HG02623 (cell line): ENCODE results near the gene MRPL37.
"Not testable (repeated sequence)": the region's sequence is repeated elsewhere in the genome, so short reads cannot be mapped to it uniquely, and the experiment has no call there.

Experiments used
- ATAC-seq: cut with Tn5 transposase; IDR thresholded peaks from one replicate; pipeline ENCODE4 v1.9.1; 2021; ENCODE audit warnings: moderate library complexity; ENCODE audit not compliant: unreplicated experiment

Gene MRPL37

DNA sequence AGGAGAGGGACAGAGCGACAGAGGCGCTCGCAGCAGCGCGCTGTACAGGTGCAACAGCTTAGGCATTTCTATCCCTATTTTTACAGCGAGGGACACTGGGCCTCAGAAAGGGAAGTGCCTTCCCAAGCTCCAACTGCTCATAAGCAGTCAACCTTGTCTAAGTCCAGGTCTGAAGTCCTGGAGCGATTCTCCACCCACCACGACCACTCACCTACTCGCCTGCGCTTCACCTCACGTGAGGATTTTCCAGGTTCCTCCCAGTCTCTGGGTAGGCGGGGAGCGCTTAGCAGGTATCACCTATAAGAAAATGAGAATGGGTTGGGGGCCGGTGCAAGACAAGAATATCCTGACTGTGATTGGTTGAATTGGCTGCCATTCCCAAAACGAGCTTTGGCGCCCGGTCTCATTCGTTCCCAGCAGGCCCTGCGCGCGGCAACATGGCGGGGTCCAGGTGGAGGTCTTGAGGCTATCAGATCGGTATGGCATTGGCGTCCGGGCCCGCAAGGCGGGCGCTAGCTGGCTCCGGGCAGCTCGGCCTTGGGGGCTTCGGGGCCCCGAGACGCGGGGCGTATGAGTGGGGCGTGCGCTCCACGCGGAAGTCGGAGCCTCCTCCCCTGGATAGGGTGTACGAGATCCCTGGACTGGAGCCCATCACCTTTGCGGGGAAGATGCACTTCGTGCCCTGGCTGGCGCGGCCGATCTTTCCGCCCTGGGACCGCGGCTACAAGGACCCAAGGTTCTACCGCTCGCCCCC lies at the start of gene MRPL37, which contains the start of gene CYB5RL:
MRPL37 (plus strand) TSS at position 403 of the 754 bp plus-strand sequence; CDS start at position 480, 77 bp downstream.
CYB5RL (minus strand) TSS at position 266 of the 754 bp plus-strand sequence. CDS start 4,414 bp downstream, outside the sequence.
- ATAC-seq, result peak; percentile 96

- no peak for ATAC-seq
These were observed 49.0 kb upstream of the MRPL37 start for GRCh38 chr1:54151013-54151412.

DNA sequence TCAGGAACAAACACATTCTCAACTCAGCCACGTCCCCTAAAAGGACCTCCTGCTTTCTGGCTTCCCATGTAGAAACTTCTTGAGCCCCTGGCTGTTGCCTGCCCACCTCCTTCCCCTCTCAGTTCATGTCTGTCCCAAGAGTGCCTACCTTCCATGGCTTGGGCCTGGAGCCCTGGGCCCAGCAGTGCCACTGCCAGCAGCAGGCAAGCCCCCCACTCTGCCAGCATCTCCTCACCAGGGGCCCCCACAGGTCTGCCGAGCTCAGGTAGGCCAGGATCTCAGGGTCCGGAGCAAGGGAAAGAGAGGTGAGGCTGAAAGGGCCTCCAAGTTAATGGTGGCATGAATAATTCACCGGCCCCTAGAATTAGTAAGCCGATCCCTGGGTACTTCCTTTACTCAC lies 47.3 kb upstream of the MRPL37 start, which contains the start of gene CDCP2:
CDCP2 (minus strand) TSS at position 305 of the 400 bp plus-strand sequence; CDS start at position 227, 78 bp downstream.
- no peak for ATAC-seq

DNA sequence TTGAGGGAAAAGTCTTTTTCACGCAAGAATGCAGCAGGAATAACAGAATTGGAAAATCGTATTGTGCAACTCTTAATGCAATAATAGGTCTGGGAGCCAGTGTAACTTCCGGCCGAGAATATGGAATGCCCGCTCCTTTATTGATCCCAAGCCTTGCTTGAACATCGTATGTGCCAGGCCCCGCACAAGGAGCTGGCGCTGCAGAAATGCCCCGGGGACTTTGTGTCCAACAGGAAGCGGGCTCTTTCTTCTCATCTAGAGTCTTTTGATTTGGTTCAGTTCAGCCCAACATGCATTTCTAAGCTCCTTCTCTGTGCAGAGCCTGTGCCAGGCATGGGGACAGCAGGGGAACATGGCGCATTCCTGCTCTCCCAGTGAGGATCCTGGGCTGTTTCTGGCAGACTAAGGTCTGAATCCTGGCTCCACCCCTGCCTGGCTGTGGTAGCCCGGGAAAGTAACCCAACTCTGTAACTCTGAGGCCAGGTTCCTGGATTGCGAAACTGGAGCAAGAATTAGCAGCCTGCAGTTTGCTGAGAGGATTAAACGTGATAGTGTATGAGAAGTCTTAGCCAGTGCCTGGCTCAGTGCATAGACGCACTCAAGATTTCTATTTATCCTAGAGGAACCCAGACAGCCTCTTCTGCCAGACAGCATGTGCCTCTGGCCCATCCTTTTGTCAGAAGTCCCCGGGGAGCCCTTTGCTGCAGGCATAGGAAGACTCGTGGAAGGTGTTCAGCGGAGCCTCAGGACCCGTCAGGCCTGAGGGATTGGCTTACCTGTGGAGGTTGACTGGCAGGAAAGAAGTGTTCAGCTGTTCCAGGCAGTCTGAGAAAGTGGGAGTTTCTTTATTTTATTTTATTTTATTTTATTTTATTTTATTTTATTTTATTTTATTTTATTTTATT lies 46.2 kb upstream of the MRPL37 start:
- ATAC-seq, result no peak

GRCh38 chr1:54156201-54156600 lies 43.8 kb upstream of the MRPL37 start:
- no peak for ATAC-seq

GRCh38 chr1:54156986-54157385 lies 43.0 kb upstream of the MRPL37 start:
- ATAC-seq, result no peak

DNA sequence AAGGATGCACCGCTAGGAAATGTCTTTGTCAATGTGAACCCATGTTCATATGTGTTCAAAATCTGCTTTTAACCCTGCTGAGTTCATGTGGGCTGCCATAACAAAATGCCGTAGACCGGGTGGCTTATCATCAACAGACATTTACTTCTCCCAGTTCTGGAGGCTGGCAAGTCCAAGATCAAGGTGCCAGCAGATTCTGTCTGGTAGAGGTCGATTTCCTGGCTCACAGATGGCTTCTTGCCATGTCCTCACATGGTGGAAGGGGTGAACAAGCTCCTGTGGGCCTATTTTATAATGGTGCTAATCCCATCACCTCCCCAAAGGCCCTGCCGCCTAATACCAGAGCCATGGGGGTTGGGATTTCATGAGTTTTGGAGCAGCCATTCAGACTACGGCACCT lies 42.6 kb upstream of the MRPL37 start:
- no peak for ATAC-seq

GRCh38 chr1:54158071-54158470 lies 41.9 kb upstream of the MRPL37 start:
- ATAC-seq, result no peak

GRCh38 chr1:54159733-54160316 lies 40.1 kb upstream of the MRPL37 start:
- ATAC-seq, result no peak

GRCh38 chr1:54160351-54160750 lies 39.6 kb upstream of the MRPL37 start:
- ATAC-seq, result no peak

- ATAC-seq, result no peak
These were observed 38.3 kb upstream of the MRPL37 start for GRCh38 chr1:54161495-54162168.

- ATAC-seq, result no peak
These were observed 36.9 kb upstream of the MRPL37 start for GRCh38 chr1:54163051-54163450.

DNA sequence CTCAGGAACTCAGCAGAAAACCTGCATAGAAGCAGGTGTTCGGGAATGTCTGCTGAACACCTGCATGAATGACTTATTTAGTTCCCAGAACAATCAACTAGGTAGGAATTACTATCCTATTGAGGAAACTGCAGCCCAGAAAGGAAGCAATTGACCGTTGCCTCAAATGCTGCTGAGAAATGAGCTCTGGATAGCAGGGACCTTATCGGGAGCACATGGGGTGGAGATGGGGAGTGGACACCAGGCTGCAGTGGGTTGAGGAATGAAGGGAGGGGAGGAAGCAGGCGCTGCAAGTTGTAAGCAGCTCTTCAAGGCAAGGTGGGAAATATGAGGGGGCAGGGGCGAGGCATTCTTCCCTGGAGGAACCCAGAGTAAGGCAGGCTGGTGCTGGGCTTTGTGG lies 36.4 kb upstream of the MRPL37 start:
- no peak for ATAC-seq

GRCh38 chr1:54165146-54165545 lies 34.8 kb upstream of the MRPL37 start:
- ATAC-seq, result no peak

DNA sequence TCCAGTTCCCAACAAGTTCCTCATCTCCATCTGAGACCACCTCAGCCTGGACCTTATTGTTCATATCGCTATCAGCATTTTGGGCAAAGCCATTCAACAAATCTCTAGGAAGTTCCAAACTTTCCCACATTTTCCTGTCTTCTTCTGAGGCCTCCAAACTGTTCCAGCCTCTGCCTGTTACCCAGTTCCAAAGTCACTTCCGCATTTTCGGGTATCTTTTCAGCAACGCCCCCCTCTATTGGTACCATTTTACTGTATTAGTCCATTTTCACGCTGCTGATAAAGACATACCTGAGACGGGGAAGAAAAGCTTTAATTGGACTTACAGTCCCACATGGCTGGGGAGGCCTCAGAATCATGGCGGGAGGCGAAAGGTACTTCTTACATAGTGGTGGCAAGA lies 33.6 kb upstream of the MRPL37 start:
- ATAC-seq, result not testable (repeated sequence)

DNA sequence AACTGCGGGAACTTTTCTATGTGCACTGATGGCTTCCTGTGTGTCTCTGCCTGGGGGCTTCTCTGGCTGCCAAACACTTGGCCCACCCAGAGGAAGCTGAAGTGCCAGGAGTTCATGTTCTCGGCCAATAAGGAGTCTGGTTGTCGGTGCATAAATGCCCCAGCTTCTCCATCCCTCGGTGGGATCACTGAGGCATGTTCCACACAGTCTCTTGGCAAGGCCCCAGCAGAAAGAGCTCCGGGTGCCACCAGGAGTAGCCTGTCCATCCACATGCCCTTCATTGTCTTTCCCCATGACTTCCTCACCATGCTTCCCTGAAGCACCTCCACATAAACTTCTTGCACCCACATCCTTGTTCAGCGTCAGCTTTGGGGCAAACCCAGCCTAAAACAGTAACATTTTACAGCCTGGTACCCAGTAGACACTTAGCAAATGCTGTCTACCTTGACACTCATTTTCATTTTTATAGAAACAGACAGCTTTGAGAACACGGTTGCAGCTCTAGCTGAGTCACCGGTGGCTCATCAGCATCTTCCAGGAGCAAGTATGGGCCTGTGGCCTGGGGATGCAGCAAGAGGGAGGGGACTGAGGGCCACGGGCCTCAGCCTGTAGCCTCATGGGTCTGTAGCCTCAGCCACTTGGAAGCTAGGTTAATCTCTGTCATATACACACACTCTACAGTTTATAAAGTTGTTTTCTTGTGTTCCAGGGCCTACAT lies 32.4 kb upstream of the MRPL37 start:
- no peak for ATAC-seq

GRCh38 chr1:54168206-54168965 lies 31.6 kb upstream of the MRPL37 start:
- ATAC-seq, result no peak

GRCh38 chr1:54169068-54169467 lies 30.9 kb upstream of the MRPL37 start:
- no peak for ATAC-seq

DNA sequence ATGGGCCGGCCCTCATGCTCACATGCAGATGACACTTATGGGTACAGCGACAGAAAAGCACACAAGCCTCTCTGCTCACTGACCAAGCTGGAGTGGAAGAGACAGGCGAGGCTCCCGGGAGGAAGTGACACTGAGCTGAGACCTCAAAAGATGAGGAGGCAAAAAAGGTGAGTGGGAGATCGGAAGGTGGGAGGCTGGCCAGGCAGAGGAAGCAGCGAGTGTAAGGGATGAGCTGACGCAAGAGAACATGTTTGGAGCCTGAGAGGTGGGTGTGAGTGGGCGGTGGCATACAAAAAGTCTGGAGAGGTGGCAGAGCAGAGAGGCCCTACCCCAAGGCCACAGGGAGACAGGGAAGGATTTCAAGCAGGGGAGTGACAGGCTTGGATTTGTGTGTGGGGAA lies 29.0 kb upstream of the MRPL37 start:
- ATAC-seq, result no peak
